NCI-H1436 (cell line): ENCODE measurements around the gene RASSF10.

Source experiments
- DNase-seq: peaks from one replicate; lab custom pipeline; 2025; lab: John Stamatoyannopoulos, UW

RASSF10 gene

GRCh38 chr11:13008625-13009475, at the start of gene RASSF10:
Gene RASSF10 (plus strand): TSS chr11:13009316. CDS start chr11:13009577, 261 bp downstream.
- peak; percentile 80 for DNase-seq

GRCh38 chr11:12961615-12962014, 47.5 kb upstream of the RASSF10 start:
- DNase-seq, result no peak

GRCh38 chr11:12962306-12962705, 46.8 kb upstream of the RASSF10 start:
- DNase-seq, result no peak

GRCh38 chr11:12963051-12963450, 46.1 kb upstream of the RASSF10 start:
- DNase-seq, result no peak

- peak; percentile 78 for DNase-seq
Measured at GRCh38 chr11:12963792-12964536, 45.2 kb upstream of the RASSF10 start.

GRCh38 chr11:12964650-12965049, 44.5 kb upstream of the RASSF10 start:
- no peak for DNase-seq

- no peak for DNase-seq
Measured at GRCh38 chr11:12966002-12966401, 43.1 kb upstream of the RASSF10 start.

- no peak for DNase-seq
Measured at GRCh38 chr11:12968101-12968500, 41.0 kb upstream of the RASSF10 start.

- no peak for DNase-seq
Measured at GRCh38 chr11:12968826-12969225, 40.3 kb upstream of the RASSF10 start.

- DNase-seq, result no peak
Measured at GRCh38 chr11:12971955-12972354, 37.2 kb upstream of the RASSF10 start.

- DNase-seq, result no peak
Measured at GRCh38 chr11:12973528-12974181, 35.5 kb upstream of the RASSF10 start.

GRCh38 chr11:12975195-12975594, 33.9 kb upstream of the RASSF10 start:
- DNase-seq, result no peak

GRCh38 chr11:12979928-12980689, 29.0 kb upstream of the RASSF10 start:
- DNase-seq, result peak; percentile 62

- no peak for DNase-seq
Measured at GRCh38 chr11:12981676-12982522, 27.2 kb upstream of the RASSF10 start.

GRCh38 chr11:12983336-12983735, 25.8 kb upstream of the RASSF10 start:
- DNase-seq, result no peak

GRCh38 chr11:12986194-12986898, 22.8 kb upstream of the RASSF10 start:
- no peak for DNase-seq

- DNase-seq, result no peak
Measured at GRCh38 chr11:12989428-12990161, 19.5 kb upstream of the RASSF10 start.

GRCh38 chr11:12990162-12990480, 19.0 kb upstream of the RASSF10 start:
- DNase-seq, result no peak

GRCh38 chr11:12991426-12991825, 17.7 kb upstream of the RASSF10 start:
- no peak for DNase-seq

GRCh38 chr11:12993626-12994025, 15.5 kb upstream of the RASSF10 start:
- DNase-seq, result no peak
